Hippocampal formation (tissue), 2 donors: ENCODE measurements around the gene RAB40C.

Experiments
- DNase-seq, 2 donors: peaks; one replicate each; lab custom pipeline; 2025; lab: John Stamatoyannopoulos, UW

The RAB40C gene

DNA sequence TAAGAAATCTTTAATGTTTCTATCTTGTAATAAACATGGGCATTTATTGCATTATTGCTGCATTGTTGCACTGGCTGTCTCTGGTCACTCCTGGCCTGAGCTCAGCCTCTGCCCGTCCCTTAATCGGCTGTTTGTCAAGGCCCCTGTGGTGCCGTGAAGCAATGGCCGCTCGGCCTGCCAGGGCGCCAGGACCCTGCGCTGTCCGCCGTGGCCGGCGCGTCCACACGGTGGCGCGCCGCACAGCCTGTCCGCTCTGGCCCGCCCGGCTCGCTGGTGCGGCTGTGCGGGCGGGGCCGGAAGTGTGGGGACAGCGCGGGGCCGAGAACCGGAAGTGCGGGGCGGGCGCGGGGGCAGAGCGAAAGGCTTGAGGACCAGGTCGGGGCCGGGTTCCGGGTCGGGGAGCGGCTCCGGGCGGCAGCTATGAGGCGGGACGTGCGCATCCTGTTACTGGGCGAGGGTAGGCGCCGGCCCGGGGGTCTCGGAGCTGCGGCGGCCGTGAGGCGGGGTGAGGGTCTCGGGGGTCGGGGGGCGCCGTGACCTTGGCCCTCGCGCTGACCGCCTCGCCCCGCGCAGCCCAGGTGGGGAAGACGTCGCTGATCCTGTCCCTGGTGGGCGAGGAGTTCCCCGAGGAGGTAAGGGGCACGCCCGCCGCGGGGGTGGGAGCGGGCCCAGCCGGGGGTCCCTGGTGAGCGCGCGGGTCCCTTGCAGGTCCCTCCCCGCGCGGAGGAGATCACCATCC lies 78.1 kb downstream of the RAB40C start, which contains the start of gene RHOT2:
Gene RHOT2 (plus strand): TSS at position 353 of the 739 bp plus-strand sequence. CDS start 68 bp downstream, at position 421.
- peak; percentile 85 to 92 for DNase-seq

DNA sequence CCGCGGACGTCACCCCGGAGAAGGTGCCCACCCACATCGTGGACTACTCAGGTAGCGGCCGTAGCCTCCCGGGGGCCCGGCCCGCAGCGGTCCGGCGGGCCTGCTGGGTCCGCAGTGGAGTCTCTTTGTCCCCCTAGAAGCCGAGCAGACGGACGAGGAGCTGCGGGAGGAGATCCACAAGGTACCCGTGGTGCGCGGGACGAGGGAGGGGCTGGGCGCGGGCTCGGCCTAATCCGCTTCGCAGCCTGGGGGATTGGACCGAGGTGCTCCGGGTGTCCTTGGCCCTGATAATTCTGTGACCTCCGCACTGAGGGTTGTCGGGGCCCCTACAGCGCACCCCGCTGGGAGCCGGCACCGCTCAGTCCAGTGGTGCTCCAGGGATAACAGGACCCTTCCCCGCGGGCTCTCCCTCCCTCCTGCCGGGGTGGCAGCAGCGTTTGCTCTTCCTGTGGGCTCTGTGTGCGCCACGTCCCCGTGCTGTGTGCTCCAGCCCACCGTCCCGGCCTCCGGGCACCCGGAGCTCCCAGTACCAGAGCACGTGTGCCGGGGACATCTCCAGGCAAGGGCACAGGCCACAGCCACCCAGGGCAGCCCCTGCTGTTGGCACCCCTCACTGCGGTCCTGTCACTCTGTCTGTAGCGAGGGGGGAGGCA lies 78.8 kb downstream of the RAB40C start:
- no peak for DNase-seq

DNA sequence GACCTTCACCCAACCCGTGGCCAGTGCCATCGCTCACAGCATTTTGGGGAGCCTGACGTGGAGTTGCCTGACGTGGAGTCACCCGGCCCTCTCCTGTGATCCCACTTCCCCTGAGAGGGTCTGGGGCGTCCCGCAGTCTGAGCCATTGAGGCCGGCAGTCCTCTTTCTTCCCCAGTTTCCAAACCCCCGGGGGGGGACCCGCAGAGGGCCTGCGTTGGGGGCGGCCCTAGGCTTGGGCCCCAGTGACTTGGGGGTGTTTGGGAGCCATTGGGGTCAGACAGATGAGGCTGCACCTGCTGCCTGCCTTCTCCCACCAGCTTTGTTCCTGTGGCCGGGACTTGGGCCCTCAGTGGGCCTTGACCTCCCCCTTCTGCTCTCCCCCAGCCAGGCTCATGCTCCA lies 79.8 kb downstream of the RAB40C start:
- DNase-seq = no peak

DNA sequence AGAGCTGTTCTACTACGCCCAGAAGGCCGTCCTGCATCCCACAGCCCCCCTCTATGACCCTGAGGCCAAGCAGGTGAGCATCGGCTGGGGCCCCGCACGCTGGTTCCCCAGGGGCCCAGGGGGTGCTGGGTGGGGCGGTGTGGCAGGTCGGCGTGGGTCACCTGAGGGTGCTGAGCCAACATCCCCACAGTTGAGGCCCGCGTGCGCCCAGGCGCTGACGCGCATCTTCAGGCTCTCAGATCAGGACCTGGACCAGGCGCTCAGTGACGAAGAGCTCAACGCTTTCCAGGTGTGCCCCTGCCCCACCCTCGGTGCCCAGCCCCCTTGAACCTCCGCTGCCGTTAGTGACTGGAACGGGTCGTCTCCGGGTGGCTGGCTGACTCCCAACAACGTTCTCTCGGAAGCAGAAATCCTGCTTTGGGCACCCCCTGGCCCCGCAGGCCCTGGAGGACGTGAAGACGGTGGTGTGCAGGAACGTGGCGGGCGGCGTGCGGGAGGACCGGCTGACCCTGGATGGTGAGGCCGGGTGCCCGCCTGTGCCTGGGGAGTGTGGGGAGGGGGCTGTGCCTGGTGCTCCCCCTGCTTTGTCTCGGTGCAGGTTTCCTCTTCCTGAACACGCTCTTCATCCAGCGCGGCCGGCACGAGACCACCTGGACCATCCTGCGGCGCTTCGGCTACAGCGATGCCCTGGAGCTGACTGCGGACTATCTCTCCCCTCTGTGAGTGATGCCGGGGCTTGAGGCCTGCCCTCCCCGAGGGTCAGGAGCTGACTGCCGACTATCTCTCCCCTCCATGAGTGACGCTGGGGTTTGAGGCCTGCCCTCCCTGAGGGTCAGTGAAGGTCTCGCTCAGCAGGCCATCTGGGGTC lies 80.9 kb downstream of the RAB40C start:
- no peak for DNase-seq

DNA sequence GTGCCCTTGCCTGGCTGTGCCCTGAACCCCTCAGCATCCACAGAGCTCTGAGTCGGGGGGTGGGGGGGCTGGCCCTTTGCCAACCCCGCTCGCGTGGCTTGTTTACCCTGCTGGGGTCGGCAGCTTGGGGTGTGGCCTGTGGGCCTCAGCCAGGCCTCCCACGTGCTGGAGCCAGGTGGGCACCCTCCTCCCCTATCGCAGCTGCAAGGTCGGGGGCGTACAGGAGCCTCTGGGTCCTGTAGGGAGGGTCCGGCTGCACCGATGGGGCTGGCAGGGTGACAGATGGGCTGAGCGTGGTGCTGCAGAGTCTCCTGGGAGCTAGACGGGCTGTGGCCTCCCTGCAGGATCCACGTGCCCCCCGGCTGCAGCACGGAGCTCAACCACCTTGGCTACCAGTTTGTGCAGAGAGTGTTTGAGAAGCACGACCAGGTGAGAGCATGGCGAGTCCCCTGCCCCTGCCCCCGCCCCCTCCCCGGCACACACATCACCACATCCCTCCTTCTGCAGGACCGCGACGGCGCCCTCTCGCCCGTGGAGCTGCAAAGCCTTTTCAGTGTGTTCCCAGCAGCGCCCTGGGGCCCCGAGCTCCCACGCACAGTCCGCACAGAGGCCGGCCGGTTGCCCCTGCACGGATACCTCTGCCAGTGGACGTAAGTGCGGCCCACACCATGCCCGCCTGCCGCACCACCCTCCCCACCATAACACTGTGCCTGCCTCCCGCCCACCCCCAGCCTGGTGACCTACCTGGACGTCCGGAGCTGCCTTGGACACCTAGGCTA lies 81.7 kb downstream of the RAB40C start:
- DNase-seq = no peak

DNA sequence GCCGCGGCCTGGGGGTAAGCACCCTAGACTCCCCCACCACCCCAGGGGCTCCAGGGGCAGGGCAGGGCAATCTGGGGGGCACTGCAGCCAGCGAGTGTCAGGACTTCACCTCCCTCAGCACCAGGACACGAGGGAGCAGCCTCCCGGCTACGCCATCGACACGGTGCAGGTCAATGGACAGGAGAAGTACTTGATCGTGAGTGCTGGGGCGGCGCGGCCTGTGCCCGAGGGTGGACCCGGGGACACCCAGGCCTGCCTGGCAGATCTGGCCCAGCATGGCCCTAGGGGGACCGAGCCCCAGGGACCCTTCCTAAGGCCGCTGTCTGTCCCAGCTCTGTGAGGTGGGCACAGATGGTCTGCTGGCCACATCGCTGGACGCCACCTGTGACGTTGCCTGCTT lies 82.5 kb downstream of the RAB40C start:
- no peak for DNase-seq

DNA sequence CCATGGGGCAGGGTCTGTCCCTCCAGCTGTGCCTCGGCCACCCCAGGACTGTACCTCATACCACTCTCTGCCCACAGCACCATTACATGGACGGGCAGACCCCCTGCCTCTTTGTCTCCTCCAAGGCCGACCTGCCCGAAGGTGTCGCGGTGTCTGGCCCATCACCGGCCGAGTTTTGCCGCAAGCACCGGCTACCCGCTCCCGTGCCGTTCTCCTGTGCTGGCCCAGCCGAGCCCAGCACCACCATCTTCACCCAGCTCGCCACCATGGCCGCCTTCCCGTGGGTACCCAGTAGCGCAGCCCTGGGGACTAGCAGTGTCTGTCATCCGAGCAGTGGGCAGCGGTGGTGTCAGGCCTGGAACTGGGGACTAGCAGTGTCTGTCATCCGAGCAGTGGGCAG lies 83.0 kb downstream of the RAB40C start:
- DNase-seq = no peak

DNA sequence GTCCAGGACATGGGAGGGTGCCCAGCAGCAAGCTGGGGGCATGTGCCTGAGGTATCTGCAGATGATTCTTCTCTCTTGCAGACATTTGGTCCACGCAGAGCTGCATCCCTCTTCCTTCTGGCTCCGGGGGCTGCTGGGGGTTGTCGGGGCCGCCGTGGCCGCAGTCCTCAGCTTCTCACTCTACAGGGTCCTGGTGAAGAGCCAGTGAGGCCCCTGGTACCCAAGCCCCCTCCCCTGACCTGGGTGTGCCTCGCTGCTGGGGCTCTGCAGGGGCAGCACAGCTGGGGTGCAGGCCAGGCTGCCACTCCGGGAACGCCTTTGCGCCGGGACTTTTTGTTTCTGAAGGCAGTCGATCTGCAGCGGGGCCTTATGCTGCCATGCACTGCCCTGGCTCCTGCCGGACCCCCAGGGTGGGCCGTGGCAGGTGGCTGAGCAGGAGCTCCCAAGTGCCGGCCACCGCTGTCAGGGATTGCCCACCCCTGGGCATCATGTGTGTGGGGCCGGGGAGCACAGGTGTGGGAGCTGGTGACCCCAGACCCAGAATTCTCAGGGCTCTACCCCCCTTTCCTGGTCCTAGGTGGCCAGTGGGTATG lies 83.6 kb downstream of the RAB40C start:
- DNase-seq = no peak

DNA sequence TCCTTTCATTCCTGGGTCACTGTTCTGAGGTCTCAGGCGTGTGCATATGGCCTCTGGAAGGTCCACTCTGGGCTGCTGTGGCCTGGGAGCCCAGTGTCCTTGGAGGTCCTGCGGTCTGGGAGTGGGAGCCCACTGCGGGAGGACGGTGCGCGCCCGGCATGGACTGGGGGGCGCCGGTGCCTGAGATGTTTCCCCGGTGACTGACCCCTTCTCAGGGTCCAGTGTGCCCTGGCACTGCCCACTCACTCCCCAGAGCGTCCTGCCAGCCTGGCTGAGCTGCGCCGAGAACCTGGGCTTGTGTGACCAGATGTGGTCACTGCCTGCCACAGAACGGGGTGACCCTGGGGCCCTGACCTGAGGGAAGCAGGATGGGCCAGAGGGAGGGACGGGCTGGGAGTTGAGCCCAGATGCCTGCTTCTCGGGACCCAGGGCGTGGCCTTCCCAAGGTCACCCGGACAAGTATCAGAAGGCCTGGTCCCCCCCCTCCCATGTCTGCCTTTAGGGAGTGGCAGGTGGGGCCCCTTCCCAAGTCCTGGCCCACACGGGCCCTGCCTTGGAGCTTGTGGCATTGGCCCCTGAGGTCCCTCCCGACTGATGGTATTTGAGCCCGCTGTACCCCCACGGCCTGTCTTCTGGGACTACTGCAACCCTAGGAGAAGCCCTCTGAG lies 84.5 kb downstream of the RAB40C start:
- DNase-seq = no peak

DNA sequence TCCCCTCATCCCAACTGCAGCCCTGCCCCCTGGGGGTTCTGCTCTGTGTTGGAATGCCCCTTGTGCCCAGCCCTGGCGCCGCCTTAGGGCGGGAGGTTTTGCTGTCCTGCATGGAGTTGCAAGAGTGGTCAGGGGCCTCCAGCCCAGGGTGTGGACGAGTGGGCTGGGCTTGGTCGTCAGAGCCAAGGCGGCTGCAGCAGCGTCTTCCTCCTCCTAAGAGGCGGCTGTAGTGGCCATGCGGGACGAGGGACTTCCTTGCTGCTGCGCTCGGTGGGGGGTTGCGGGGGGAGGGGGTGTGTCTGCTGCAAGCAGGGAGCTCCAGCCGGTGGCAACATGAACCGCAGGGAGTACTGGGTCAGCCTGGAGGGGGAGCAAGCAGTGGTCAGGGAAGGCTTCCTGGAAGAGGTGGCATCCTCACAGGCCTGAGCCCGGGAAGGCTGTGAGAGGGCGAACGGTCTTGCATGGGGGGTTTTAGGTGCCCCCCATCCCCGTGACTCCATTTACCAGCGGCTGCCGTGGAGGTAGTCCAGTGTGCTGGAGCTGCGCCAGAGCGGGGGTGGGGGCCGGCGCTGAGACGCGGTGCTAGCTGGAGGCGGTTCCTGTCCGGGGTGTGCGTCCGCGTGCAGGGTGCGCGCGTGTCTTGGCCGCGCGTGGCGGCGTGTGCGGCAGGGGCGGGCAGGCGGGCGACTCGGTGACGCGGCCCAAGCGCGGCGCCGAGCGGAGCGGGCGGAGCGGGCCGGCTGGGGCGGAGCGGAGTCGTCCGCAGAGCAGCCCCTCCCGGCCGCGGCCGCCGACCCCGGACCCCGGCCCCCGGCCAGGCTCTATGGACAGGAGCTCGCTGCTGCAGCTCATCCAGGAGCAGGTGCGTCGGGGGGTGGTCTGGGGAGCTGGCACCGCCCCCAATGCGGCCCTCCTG lies 85.4 kb downstream of the RAB40C start, which contains the start of gene RHBDL1:
Gene RHBDL1 (plus strand): TSS at position 704 of the 916 bp plus-strand sequence. CDS start 120 bp downstream, at position 824.
- peak in 1 of 2 donors; percentile 28 for DNase-seq

DNA sequence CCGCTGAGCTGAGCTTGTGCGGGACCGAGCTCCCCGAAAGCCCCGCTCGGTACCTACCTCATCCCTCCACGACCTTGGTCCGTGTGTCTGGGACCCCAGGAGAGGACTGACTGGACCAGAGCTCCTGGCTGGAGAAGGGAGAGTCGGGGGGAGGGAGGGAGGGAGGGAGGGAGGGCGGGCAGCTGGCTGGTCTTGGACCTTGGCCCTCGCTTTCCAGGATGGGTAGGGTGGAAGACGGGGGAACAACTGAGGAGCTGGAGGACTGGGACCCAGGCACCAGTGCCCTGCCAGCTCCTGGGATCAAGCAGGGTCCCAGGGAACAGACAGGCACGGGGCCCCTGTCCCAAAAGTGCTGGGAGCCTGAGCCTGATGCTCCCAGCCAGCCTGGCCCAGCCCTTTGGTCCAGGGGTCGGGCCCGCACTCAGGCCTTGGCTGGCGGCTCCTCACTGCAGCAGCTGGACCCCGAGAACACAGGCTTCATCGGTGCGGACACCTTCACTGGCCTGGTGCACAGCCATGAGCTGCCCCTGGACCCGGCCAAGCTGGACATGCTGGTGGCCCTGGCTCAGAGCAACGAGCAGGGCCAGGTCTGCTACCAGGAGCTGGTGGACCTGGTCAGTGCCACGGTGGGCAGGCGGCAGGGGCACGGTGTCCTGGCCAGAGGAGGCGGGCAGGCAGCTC lies 86.2 kb downstream of the RAB40C start:
- DNase-seq = no peak

DNA sequence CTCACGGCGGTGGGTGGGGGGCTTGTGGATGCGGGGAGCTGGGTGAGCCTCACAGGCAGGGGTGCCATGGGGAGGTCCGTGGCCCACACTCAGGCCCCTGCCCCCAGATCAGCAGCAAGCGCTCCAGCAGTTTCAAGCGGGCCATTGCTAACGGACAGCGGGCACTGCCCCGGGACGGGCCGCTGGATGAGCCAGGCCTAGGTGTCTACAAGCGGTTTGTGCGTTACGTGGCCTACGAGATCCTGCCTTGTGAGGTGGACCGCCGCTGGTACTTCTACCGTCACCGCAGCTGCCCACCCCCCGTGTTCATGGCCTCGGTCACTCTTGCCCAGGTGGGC lies 86.7 kb downstream of the RAB40C start:
- DNase-seq = no peak

DNA sequence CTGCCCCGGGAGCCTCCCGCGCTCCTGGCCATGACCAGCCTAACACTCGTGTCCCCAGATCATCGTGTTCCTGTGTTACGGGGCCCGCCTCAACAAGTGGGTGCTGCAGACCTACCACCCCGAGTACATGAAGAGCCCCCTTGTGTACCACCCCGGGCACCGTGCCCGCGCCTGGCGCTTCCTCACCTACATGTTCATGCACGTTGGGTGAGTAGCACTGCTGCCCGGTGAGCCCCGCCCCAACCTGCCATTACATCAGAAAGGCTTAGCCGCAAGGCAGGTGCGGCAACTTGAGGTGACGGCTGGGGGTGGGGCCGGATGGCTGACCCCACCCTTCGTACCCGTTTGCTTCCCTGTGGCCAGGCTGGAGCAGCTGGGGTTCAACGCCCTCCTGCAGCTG lies 87.0 kb downstream of the RAB40C start:
- no peak for DNase-seq

DNA sequence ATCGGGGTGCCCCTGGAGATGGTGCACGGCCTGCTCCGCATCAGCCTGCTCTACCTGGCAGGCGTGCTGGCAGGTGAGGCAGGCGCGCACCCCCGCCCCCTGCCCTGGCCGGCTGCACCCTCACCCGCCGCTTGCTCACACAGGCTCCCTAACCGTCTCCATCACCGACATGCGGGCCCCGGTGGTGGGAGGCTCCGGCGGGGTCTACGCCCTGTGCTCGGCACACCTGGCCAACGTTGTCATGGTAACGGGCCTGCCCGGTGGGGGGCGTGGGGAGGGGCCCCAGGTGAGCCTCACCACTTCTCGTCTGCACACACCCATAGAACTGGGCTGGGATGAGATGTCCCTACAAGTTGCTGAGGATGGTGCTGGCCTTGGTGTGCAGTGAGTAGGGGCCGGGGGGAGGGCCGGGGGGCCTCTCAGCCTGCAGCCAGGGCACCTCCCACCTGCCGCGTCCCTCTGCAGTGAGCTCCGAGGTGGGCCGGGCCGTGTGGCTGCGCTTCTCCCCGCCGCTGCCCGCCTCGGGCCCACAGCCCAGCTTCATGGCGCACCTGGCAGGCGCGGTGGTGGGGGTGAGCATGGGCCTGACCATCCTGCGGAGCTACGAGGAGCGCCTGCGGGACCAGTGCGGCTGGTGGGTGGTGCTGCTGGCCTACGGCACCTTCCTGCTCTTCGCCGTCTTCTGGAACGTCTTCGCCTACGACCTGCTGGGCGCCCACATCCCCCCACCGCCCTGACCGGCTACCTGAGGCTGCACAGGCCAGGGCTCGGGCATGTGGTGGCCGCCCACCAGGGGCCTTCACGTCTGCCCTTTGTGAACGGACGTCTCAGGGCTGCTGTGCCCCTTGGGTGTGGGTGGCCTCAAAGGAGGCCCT lies 87.7 kb downstream of the RAB40C start:
- DNase-seq = no peak

DNA sequence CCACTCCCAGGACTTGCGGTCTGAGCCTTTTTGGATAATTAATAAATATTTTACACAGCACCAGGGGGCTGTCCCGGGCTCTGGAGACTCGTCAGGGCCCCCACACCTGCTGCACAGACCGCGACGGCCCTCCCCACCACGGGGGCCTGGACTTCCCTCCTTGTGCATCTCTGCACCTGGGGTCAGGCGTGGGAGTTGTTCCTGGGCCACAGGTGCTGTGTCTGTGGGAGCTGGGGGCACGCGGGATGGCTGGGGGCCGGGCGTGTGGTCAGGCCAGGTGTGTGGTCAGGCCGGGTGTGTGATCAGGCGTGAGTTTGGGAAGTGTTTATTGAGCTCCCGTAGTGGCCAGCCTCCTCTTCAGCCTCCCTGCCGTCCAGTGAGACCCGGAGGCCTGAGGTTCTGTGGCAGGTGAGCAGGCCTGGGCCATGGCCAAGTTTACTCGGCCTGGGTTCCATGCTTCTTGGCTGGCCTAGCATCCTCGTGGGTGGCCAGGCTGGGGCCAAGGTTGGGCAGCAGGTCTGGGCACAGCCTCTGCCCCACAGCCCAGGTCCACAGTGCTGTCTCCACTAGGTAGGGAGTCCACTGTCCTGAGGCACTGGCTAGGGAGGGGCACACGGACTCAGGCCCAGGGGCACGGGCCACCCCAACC lies 88.5 kb downstream of the RAB40C start:
- no peak for DNase-seq
